PC-9 (cell line): ENCODE measurements around the gene DDX28. TPM values are rescaled to one million over a fixed set of nuclear protein-coding genes. Genes with fewer than 3 reads are reported as not detected.
"Not testable (repeated sequence)": the region's sequence is repeated elsewhere in the genome, so short reads cannot be mapped to it uniquely, and the experiment has no call there.

Source experiments
- BruUV-seq: library from RNA; stranded (reverse); fragments of 400-500 nt; replicated peaks from 2 replicates; lab custom pipeline; 2021; lab: Mats Ljungman, UMichigan
- CTCF ChIA-PET: fragments of 300-600 bp; sonication (Branson Sonifier 250); formaldehyde crosslinking; loops from one replicate; lab custom pipeline; 2022; ENCODE audit warnings: antibody characterized with exemption; lab: Charles Lee
- POLR2A ChIA-PET: fragments of 300-600 bp; sonication (Branson Sonifier 250); formaldehyde crosslinking; loops from one replicate; lab custom pipeline; 2022; ENCODE audit warnings: antibody characterized with exemption; ENCODE audit not compliant: unreplicated experiment; lab: Charles Lee
- DNase-seq, 2 experiments: peaks; one replicate each; pipeline versions ENCODE4 v3.0.0 to v3.0.0-alpha.2; 2015 to 2022; ENCODE audit warnings: mixed read lengths in 1 of 2
- H2AFZ ChIP-seq: fragments of 200-600 bp; sonication (generic); 2 replicates; pipeline ENCODE4 v1.8.1; 2017; ENCODE audit warnings: antibody characterized with exemption
- H3F3A ChIP-seq: fragments of 200-600 bp; sonication (generic); 2 replicates; pipeline ENCODE4 v1.8.1; 2017; ENCODE audit warnings: antibody characterized with exemption, mild to moderate bottlenecking, low read depth; ENCODE audit not compliant: insufficient read depth
- H3K27ac ChIP-seq: fragments of 200-600 bp; sonication (generic); 2 replicates; pipeline ENCODE4 v1.6.1; 2016; ENCODE audit warnings: mixed run types
- H3K27me3 ChIP-seq: fragments of 200-600 bp; sonication (generic); 2 replicates; pipeline ENCODE4 v1.6.1; 2016; ENCODE audit warnings: low read depth, mixed run types; ENCODE audit not compliant: insufficient read depth
- H3K36me3 ChIP-seq: fragments of 200-600 bp; sonication (generic); 2 replicates; pipeline ENCODE4 v1.6.1; 2016; ENCODE audit warnings: low read depth, mixed run types
- H3K4me1 ChIP-seq: fragments of 200-600 bp; sonication (generic); replicated peaks from 2 replicates; pipeline ENCODE4 v1.6.1; 2016; ENCODE audit warnings: mixed run types; ENCODE audit not compliant: insufficient read depth
- H3K4me2 ChIP-seq: fragments of 200-600 bp; sonication (generic); 2 replicates; pipeline ENCODE4 v1.6.1; 2017; ENCODE audit warnings: mixed run types
- H3K4me3 ChIP-seq: fragments of 200-600 bp; sonication (generic); 2 replicates; pipeline ENCODE4 v1.6.1; 2016; ENCODE audit warnings: mixed run types
- H3K79me2 ChIP-seq: fragments of 200-600 bp; sonication (generic); 2 replicates; pipeline ENCODE4 v1.6.1; 2017; ENCODE audit warnings: low read depth, mixed run types
- H3K9me2 ChIP-seq: fragments of 200-600 bp; sonication (generic); 2 replicates; pipeline ENCODE4 v1.8.1; 2017; ENCODE audit warnings: mild to moderate bottlenecking; ENCODE audit not compliant: insufficient read depth
- H3K9me3 ChIP-seq: fragments of 200-600 bp; sonication (generic); 2 replicates; pipeline ENCODE4 v1.8.1; 2016; ENCODE audit warnings: low read depth; ENCODE audit not compliant: insufficient read depth
- H4K20me1 ChIP-seq: fragments of 200-600 bp; sonication (generic); 2 replicates; pipeline ENCODE4 v1.8.1; 2017; ENCODE audit not compliant: insufficient read depth
- EZH2 ChIP-seq: fragments of 200-600 bp; sonication (generic); IDR thresholded peaks from 2 replicates; pipeline ENCODE4 v1.8.0; 2017; ENCODE audit warnings: antibody characterized with exemption, low read depth
- intact Hi-C: fragments of 100-400 bp; cut with micrococcal nuclease; formaldehyde crosslinking; loops from one replicate; pipeline ENCODE4 v1.10.0; 2022; ENCODE audit not compliant: unreplicated experiment
- total RNA-seq: library from RNA; stranded (reverse); gene quantifications from 2 replicates; pipeline ENCODE4 v1.2.3, GENCODE V29; 2021
- TF ChIP-seq, protein P1 (sequence below): fragments of 200-600 bp; sonication (generic); conservative IDR thresholded peaks from 2 replicates; pipeline ENCODE4 v1.6.1; 2017; ENCODE audit warnings: mixed run types, antibody characterized with exemption, mild to moderate bottlenecking, moderate library complexity

Gene DDX28
- total RNA-seq, 1 experiment from 2014 or later: 6.3 TPM

DNA sequence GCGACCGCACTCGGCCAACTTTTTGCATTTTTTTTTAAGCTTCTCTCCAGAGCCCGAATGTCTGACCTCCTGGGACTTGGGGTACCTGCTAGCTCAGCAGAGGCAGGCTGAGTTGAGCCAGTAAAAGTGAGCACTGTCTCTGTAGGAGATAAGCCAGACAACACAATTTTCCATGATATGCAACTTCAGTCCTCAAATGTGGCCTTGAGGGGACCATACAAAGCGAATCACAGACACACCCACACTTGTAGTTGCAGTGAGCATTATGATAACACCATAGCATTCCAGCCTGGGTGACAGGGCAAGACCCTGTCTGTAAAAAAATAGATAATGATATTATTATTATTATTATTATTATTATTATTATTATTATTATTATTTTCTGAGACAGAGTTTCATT, 26.4 kb downstream of the DDX28 start:
- intact Hi-C loops: no loop called here
- Histone ChIP-seq H2AFZ (no peak overlapping the region), H3K27me3 (no peaks in the 10 kb centered on the region), H4K20me1 (no peaks in the 10 kb centered on the region), H3K9me2 (no peaks in the 10 kb centered on the region), H3K36me3 (no peaks in the 10 kb centered on the region), H3K79me2 (no peaks in the 10 kb centered on the region), H3K27ac (no peak overlapping the region), H3K9me3 (no peaks in the 10 kb centered on the region), H3K4me3 (no peak overlapping the region), H3K4me1 (no peaks in the 10 kb centered on the region), H3K4me2 (no peak overlapping the region), H3F3A (no peaks in the 10 kb centered on the region)
- POLR2A ChIA-PET: no interaction called here
- CTCF ChIA-PET: no interaction called here
- DNase-seq: no peak
- no peak for TF ChIP-seq EZH2
- TF ChIP-seq, protein P1, sequence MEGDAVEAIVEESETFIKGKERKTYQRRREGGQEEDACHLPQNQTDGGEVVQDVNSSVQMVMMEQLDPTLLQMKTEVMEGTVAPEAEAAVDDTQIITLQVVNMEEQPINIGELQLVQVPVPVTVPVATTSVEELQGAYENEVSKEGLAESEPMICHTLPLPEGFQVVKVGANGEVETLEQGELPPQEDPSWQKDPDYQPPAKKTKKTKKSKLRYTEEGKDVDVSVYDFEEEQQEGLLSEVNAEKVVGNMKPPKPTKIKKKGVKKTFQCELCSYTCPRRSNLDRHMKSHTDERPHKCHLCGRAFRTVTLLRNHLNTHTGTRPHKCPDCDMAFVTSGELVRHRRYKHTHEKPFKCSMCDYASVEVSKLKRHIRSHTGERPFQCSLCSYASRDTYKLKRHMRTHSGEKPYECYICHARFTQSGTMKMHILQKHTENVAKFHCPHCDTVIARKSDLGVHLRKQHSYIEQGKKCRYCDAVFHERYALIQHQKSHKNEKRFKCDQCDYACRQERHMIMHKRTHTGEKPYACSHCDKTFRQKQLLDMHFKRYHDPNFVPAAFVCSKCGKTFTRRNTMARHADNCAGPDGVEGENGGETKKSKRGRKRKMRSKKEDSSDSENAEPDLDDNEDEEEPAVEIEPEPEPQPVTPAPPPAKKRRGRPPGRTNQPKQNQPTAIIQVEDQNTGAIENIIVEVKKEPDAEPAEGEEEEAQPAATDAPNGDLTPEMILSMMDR: no peak
- BruUV-seq: no TSS peak

DNA sequence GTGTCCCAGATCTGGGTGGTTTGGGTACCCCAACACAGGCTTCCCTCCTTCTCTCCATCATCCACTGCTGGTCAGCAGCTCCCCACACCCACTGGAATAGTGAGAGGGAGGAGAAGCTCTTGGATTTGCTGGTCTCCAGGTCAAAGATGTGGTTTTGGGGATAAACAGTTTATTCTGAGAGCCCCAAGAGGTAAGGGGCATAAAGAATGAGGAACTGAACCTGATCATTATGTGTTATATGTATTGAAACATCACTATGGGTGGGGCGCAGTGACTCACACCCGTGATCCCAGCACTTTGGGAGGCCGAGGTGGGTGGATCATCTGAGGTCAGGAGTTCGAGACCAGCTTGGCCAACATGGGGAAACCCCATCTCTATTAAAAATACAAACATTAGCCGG, 27.6 kb downstream of the DDX28 start:
- no peak overlapping the region for H3K4me3 ChIP-seq
- no peaks in the 10 kb centered on the region for H3K27me3 ChIP-seq
- ChIA-PET CTCF (no interaction called here), POLR2A (no interaction called here)
- H3F3A ChIP-seq: no peaks in the 10 kb centered on the region
- no peaks in the 10 kb centered on the region for H3K36me3 ChIP-seq
- intact Hi-C loops: no loop called here
- no peaks in the 10 kb centered on the region for H3K9me3 ChIP-seq
- no peaks in the 10 kb centered on the region for H3K4me1 ChIP-seq
- H3K27ac ChIP-seq: no peak overlapping the region
- BruUV-seq: no TSS peak
- no peaks in the 10 kb centered on the region for H4K20me1 ChIP-seq
- no peaks in the 10 kb centered on the region for H3K9me2 ChIP-seq
- no peak overlapping the region for H3K4me2 ChIP-seq
- no peak overlapping the region for H2AFZ ChIP-seq
- no peaks in the 10 kb centered on the region for H3K79me2 ChIP-seq
- no peak for DNase-seq
- TF ChIP-seq EZH2: no peak
- TF ChIP-seq, protein P1: no peak

- CTCF ChIA-PET: interaction anchor here (0.6 kb wide), 5 partner anchors 9 to 128 kb away, joined by 3 to 13 read pairs (median 6); no protein-coding TSS in a partner anchor
- H3K27me3 ChIP-seq, H3K36me3 ChIP-seq, H3F3A ChIP-seq, H2AFZ ChIP-seq, H3K4me2 ChIP-seq, H3K4me1 ChIP-seq, H4K20me1 ChIP-seq, H3K4me3 ChIP-seq, H3K27ac ChIP-seq, BruUV-seq, H3K79me2 ChIP-seq, H3K9me2 ChIP-seq, DNase-seq, POLR2A ChIA-PET, intact Hi-C loops, H3K9me3 ChIP-seq: not testable (repeated sequence)
Measured at GRCh38 chr16:67994040-67994408, 29.0 kb downstream of the DDX28 start.
